ENCODE results near the gene TMPRSS3. TPM values are rescaled to one million over a fixed set of nuclear protein-coding genes. Genes with fewer than 3 reads are reported as not detected.

Gene TMPRSS3
- 0.45 TPM in 1 of 2 replicates, not detected in the other for total RNA-seq (2014; rRNA removed; shearing (Covaris generic))

- Histone ChIP-seq H3K27ac (no peak within 1 kb of the TSS), H3K4me1 (replicated peaks) (peaks cover 22% of the 10 kb centered on the region), H3K4me3 (no peak within 1 kb of the TSS), H3K9me3 (replicated peaks) (no peaks in the 10 kb centered on the region), H3K36me3 (no peaks in the 10 kb centered on the region), H3K27me3 (replicated peaks) (no peaks in the 10 kb centered on the region)
- no peak for DNase-seq (ENCODE audit: low read depth in 1 of 2, low spot score in 2 of 2)
Measured at GRCh38 chr21:42395905-42396651, at the start of gene TMPRSS3. TMPRSS3 (minus strand) TSS chr21:42396052; CDS start chr21:42395417, 635 bp downstream.

GRCh38 chr21:42445311-42445710, 49.5 kb upstream of the TMPRSS3 start:
- Histone ChIP-seq H3K27ac (no peak overlapping the region), H3K4me1 (replicated peaks) (peaks cover 9% of the 10 kb centered on the region), H3K9me3 (replicated peaks) (no peaks in the 10 kb centered on the region), H3K36me3 (no peaks in the 10 kb centered on the region), H3K4me3 (no peak overlapping the region), H3K27me3 (replicated peaks) (no peaks in the 10 kb centered on the region; the same call in 1 of the 2 replicates)
- DNase-seq (ENCODE audit: low read depth in 1 of 2, low spot score in 2 of 2): no peak

DNA sequence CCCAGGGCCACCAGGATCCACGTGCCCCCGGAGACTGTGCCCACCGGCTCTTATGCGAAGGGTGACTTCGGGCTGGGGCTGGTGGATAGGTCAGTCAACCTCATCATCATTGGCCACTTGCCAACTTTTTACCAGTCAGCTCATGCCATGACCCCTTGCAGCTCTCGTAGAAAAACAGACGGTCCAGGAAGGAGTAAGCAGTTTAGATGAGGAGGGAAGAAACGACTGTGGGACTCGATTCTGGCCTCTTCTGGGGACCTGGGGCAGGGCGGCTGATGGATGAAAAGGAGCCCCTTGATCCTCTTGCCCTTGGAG, 48.9 kb upstream of the TMPRSS3 start:
- Histone ChIP-seq H3K9me3 (replicated peaks) (no peaks in the 10 kb centered on the region), H3K4me1 (replicated peaks) (peaks cover 4% of the 10 kb centered on the region), H3K4me3 (no peak overlapping the region), H3K36me3 (no peaks in the 10 kb centered on the region), H3K27ac (no peak overlapping the region), H3K27me3 (replicated peaks) (no peaks in the 10 kb centered on the region; the same call in 1 of the 2 replicates)
- DNase-seq (ENCODE audit: low read depth in 1 of 2, low spot score in 2 of 2): no peak

DNA sequence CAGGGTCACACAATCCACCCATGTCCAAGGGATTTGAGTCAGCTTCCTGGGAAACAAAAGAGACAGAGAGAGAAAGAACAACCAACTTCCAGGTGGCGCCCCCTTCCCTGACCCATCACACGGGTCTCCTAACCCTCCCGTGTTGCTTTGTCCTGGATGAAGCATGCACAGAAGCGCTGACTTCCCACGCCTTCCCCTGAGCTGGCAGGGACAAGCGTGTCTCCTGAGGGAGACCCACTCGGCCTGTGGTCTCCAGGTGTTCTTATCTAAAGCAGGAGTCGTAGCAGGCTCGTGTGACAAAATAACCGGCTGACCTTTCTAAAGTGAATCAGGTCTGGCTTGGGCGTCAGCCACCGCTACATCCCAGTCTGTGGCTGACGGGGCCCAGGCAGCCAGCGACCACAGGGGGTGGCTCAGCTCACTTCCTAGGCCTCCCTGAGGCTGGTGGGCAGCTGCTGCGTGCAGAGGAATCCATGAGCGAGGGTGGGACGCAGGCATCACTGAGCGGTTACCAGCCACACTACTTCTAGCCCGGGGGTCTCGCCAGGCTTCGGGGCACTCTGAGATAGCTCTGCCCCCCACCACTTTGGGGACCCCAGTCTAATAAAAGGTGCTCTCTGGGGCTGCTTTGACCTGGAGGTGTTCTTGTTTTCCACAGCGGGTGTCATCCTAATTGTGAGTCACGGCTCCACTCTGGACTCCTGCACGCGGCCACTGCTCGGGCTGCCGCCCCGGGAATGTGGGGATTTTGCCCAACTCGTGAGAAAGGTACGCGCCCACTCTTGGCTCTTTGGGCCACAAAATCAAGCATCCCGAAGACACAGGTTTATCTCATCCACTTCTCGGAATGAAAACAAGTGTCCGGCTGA, 48.3 kb upstream of the TMPRSS3 start:
- no peaks in the 10 kb centered on the region; the same call in 1 of the 2 replicates for H3K27me3 ChIP-seq (replicated peaks)
- H3K9me3 ChIP-seq (replicated peaks): no peaks in the 10 kb centered on the region
- no peak for DNase-seq (ENCODE audit: low read depth in 1 of 2, low spot score in 2 of 2)
- H3K4me1 ChIP-seq (replicated peaks): no peaks in the 10 kb centered on the region
- no peaks in the 10 kb centered on the region for H3K36me3 ChIP-seq
- H3K4me3 ChIP-seq: no peak overlapping the region
- no peak overlapping the region for H3K27ac ChIP-seq

DNA sequence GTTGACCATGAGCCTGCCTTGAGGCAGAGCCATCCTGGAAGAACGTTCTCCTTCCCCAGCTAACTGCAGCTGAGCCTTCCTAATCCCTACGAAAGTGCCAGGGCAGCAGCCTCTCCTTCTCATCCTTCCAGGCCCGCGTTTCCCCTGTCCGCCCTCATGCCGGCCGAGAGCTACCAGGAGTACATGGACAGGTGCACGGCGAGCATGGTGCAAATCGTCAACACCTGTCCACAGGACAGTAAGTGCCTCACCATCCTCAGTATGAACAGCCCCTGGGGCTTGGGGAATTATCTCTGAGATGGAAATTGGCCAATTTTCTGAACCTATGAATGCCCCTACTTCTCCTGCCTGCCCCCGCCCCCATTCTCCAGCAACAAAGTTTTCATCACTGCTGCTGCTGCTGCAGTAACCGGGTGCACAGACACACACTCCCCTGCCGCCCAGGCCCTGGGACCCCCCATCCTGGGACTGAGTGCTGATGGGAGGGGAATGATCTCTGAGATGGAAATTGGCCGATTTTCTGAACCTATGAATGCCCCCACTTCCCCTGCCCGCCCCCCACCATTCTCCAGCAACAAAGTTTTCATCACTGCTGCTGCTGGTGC, 47.4 kb upstream of the TMPRSS3 start:
- Histone ChIP-seq H3K9me3 (replicated peaks) (no peaks in the 10 kb centered on the region), H3K27ac (no peak overlapping the region), H3K36me3 (no peaks in the 10 kb centered on the region), H3K27me3 (replicated peaks) (no peaks in the 10 kb centered on the region; the same call in 1 of the 2 replicates), H3K4me1 (replicated peaks) (no peaks in the 10 kb centered on the region), H3K4me3 (no peak overlapping the region)
- DNase-seq (ENCODE audit: low read depth in 1 of 2, low spot score in 2 of 2): no peak

- H3K4me1 ChIP-seq (replicated peaks): no peaks in the 10 kb centered on the region
- H3K4me3 ChIP-seq: no peak overlapping the region
- no peaks in the 10 kb centered on the region for H3K36me3 ChIP-seq
- H3K9me3 ChIP-seq (replicated peaks): no peaks in the 10 kb centered on the region
- H3K27ac ChIP-seq: no peak overlapping the region
- DNase-seq (ENCODE audit: low read depth in 1 of 2, low spot score in 2 of 2): no peak
- no peaks in the 10 kb centered on the region; the same call in 1 of the 2 replicates for H3K27me3 ChIP-seq (replicated peaks)
Measured at GRCh38 chr21:42441963-42442362, 46.1 kb upstream of the TMPRSS3 start.

DNA sequence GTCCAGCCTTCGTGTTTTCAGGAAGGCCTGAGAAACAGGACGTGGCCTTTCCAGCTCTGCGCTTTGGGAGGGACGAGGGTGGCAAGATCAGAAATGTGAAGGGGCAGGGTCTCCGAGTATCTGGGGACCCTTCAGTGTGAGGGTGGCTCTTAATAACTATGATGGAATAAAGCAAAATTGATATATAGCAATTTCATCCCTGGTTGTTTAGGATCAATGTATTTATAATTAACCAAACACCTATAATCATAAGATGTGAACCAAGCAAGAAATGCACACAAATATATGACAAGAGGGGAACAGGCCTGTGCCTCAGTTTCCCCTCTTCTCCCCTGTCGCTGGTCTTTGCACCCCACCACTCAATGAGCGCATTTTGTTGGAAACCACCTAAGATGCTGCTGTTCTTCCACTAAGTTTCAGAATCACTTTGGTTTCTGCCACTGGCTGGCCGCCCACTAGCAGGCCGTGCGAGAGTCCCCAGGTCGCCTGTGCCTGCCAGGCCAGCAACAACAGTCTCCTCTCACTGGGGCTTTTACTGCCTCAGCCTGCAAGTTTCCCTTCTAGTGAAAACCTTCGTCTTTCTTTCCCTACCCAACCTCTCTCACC, 44.4 kb upstream of the TMPRSS3 start:
- Histone ChIP-seq H3K9me3 (replicated peaks) (no peaks in the 10 kb centered on the region), H3K4me3 (no peak overlapping the region), H3K4me1 (replicated peaks) (no peaks in the 10 kb centered on the region), H3K27ac (no peak overlapping the region), H3K27me3 (replicated peaks) (no peaks in the 10 kb centered on the region), H3K36me3 (no peaks in the 10 kb centered on the region)
- DNase-seq (ENCODE audit: low read depth in 1 of 2, low spot score in 2 of 2): no peak

DNA sequence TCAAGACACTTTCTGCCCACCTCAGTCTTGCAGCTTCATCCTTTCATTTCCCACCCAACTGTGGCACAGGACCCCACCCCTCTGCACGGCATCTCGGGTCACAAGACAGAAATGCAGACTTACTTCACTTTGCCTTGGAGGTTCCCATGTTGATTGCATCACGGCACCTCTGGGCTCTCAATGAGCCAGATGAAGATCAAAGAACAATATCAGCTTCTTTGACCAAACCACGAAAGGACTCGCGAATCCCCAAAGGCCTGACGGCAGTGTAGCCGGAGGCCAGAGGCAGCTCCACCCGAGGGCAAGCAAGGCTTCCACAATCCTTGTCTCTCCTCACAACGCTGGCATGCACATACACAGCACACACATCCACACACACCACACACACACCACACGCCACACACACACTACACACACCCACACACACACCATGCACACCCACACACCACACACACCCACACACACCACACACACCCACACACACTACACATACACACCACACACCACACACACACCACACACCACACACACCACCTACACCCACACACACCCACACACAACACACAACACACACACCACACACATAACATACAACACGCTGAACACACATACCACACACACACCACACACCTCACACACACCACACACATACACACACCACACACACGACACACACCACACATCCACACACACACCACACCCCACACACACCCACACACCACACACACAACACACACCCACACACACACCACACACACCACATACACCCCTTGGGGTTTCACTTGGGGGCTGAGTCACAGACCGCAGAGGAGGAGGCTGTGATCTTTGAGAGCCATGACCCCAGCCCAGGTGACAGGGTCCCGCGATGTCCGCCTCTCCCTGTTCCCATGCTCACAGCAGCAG, 43.7 kb upstream of the TMPRSS3 start:
- Histone ChIP-seq H3K4me3 (no peak overlapping the region), H3K9me3 (replicated peaks) (no peaks in the 10 kb centered on the region), H3K4me1 (replicated peaks) (no peaks in the 10 kb centered on the region)

GRCh38 chr21:42438316-42439205, 42.7 kb upstream of the TMPRSS3 start:
- Histone ChIP-seq H3K27me3 (replicated peaks) (no peaks in the 10 kb centered on the region), H3K9me3 (replicated peaks) (no peaks in the 10 kb centered on the region), H3K36me3 (no peaks in the 10 kb centered on the region), H3K4me1 (replicated peaks) (no peaks in the 10 kb centered on the region), H3K27ac (no peak overlapping the region), H3K4me3 (no peak overlapping the region)
- DNase-seq (ENCODE audit: low read depth in 1 of 2, low spot score in 2 of 2): no peak

More for the DNA sequence above, 43.7 kb upstream of the TMPRSS3 start:
- no peaks in the 10 kb centered on the region for H3K27me3 ChIP-seq (replicated peaks)
- H3K36me3 ChIP-seq: no peaks in the 10 kb centered on the region
- H3K27ac ChIP-seq: no peak overlapping the region
- DNase-seq (ENCODE audit: low read depth in 1 of 2, low spot score in 2 of 2): no peak

- no peaks in the 10 kb centered on the region for H3K4me1 ChIP-seq (replicated peaks)
- H3K9me3 ChIP-seq (replicated peaks): no peaks in the 10 kb centered on the region
- H3K27me3 ChIP-seq (replicated peaks): no peaks in the 10 kb centered on the region
- no peak overlapping the region for H3K27ac ChIP-seq
- no peak overlapping the region for H3K4me3 ChIP-seq
- no peak for DNase-seq (ENCODE audit: low read depth in 1 of 2, low spot score in 2 of 2)
- H3K36me3 ChIP-seq: no peaks in the 10 kb centered on the region
Measured at GRCh38 chr21:42437786-42438185, 41.9 kb upstream of the TMPRSS3 start.

DNA sequence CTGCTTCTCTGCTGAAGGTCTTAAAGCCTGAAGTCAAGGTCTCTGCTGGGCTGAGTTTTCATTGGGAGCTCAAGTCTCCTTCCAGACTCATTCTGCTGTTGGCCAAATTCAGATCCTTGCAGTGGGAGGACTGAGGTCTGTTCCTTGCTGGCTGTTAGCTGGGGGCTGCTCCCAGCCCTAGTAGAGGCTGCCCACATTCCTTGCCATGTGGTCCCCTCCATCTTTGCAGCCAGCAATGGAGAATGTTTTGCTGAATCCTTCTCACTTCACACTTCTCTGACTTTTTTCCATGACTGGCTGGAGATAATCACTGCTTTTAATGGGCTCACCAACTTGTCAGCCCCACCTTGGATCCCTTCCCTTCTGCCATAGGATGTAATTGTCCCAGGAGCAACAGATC, 41.1 kb upstream of the TMPRSS3 start:
- no peak overlapping the region for H3K27ac ChIP-seq
- no peaks in the 10 kb centered on the region for H3K27me3 ChIP-seq (replicated peaks)
- H3K4me1 ChIP-seq (replicated peaks): no peaks in the 10 kb centered on the region
- no peaks in the 10 kb centered on the region for H3K36me3 ChIP-seq
- no peak overlapping the region for H3K4me3 ChIP-seq
- H3K9me3 ChIP-seq (replicated peaks): no peaks in the 10 kb centered on the region
- DNase-seq (ENCODE audit: low read depth in 1 of 2, low spot score in 2 of 2): no peak

DNA sequence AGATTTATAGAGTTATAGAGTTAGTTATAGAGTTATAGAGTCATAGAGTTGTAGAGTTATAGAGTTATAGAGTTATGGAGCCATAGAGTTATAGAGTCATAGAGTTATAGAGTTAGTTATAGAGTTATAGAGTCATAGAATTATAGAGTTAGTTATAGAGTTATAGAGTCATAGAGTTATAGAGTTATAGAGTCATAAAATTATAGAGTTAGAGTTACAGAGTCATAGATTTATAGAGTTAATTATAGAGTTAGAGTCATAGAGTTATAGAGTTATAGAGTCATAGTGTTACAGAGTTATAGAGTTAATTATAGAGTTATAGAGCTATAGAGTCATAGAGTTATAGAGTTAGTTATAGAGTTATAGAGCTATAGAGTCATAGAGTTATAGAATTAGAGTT, 40.0 kb upstream of the TMPRSS3 start:
- Histone ChIP-seq H3K36me3 (no peaks in the 10 kb centered on the region), H3K27ac (no peak overlapping the region), H3K27me3 (replicated peaks) (no peaks in the 10 kb centered on the region), H3K4me1 (replicated peaks) (no peaks in the 10 kb centered on the region), H3K4me3 (no peak overlapping the region), H3K9me3 (replicated peaks) (no peaks in the 10 kb centered on the region)
- DNase-seq (ENCODE audit: low read depth in 1 of 2, low spot score in 2 of 2): no peak

All from SJSA1 (cell line).